Glomerular endothelial cell (primary cell): ENCODE data around the gene MAB21L1. TPM values are rescaled to one million over a fixed set of nuclear protein-coding genes. Genes with fewer than 3 reads are reported as not detected.

ENCODE experiments used
- DNase-seq: peaks from one replicate; pipeline ENCODE4 v3.0.0-alpha.2; 2011; ENCODE audit warnings: low read depth, low spot score; ENCODE audit errors: extremely low read depth
- total RNA-seq: library from RNA; depleted of rRNA; stranded (reverse); fragments of >200 nt; gene quantifications from 2 replicates; pipeline ENCODE4 v1.2.3, GENCODE V29; 2015

Gene MAB21L1
- total RNA-seq = not detected in 2 replicates

DNA sequence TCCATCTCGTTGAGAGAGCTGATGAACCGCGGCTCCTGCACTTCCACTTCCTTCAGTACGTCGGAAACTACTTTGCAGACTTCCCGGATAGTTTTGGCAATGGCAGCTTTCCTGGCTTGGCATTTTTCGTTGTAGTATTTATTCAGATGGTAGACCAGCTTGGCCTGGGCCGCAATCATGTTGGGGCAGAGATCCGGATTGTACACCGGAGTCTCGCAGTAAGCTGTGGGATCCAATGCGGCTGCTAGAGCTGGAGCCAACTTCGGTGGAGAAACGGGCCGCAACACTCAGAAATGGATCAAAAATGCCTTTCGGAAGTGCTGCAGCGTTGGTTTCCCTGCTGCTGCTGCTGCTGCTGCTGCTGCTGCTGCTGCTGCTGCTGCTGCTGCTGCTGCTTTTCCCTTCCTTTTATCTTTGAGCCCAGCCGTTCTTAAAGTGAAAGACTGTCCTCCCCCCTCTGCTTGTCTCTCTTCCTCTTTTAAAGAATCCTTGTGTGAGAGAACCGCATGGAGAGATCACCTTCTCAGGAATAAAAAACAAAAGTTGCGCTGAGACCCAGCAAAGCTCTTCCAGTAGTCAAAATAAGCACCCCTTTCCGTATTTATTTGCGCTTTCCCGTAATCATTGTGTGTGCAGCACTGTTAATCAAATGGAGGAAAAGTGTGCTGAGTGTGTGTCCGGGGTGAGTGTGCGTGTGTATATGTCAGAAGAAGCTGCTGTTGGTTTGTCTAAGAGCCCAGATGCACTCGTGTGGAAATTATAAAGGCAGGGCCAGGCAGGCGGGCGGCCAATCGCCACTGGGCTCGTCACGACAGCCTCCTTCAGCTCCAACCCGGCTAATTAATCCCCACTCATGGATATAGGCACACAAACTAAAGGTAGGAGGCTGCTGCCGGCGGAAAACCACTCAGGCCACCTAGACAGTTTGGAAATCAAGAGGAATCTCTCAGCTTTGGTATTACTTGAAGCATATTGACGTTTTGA is at the start of gene MAB21L1:
MAB21L1 (minus strand) TSS at position 730 of the 984 bp plus-strand sequence; CDS start at position 179, 551 bp downstream.
- DNase-seq = no peak

GRCh38 chr13:35524171-35524570 is 47.7 kb upstream of the MAB21L1 start:
- DNase-seq = no peak

- DNase-seq = no peak
These were observed 42.0 kb upstream of the MAB21L1 start for GRCh38 chr13:35518337-35518946.

- DNase-seq = no peak
These were observed 38.5 kb upstream of the MAB21L1 start for GRCh38 chr13:35514801-35515502.

DNA sequence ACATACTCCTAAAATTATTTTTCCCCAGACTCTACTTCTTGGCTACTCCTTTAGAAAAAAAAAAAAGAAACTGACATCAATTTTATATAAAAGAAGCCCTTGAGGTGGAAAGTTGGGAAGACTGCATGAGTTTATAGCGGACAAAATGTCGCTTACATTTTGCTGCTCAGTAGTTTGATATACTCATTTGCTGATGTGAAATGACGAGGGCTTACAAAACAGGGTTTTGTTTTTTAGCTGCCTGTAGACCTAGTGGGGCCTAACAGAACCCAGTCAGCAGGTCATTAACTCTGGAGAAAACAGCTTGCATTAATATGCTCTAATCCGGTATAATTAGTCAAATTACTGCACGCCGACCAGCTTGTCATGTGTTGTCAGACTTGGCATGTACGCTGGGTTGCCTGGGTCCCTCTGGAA is 37.6 kb upstream of the MAB21L1 start:
- no peak for DNase-seq

DNA sequence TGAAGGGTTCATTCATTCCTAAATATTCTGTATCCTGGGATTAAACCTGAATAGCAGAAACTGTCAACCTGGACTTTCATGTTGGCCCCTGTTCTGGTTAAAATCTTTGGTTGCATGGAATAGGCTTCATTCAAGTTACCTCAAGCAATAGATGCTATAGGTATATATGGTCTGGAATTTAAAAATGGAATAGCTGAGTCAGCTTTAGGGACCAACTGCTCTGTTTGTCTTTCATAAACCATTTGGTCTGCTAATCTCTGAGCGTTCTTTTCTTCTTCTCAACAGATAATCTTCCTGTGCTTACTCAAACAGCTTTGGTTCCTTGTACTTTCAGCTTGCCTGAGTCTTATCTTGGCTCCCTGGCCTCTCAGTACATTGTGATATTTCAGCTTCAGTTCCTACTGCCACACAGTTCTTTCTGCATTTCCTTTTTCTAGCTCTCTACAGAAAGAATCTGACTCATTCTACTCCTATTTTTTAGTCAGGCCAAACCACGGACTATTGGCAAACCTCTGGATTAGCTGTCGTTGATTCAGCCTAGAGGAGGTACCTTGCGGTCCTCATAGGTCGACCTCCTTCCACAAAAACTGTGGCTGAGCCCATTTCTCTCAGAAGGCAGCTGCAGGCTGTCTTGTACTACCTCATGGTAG is 35.9 kb upstream of the MAB21L1 start:
- no peak for DNase-seq

DNA sequence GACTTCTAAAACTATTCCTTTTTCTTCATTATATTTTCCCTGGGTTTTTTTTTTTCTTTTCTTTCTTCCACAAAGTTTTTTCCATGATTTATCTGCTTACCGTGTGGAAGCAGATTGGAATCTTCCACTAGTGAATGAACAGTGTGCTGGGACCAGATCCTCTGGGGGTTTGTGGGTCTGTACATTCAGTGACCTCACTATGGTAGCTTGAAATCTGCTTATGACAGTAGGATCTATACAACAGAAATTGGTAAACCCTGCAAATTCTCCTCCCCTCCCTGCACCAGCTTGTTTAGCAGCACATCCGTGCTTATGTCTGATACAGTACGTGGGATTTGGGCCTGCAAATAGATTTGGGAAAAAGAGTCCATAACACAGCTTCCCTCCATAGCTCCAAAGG is 26.0 kb upstream of the MAB21L1 start:
- DNase-seq = no peak

- no peak for DNase-seq
These were observed 25.3 kb upstream of the MAB21L1 start for GRCh38 chr13:35501661-35502235.

- no peak for DNase-seq
These were observed 23.7 kb upstream of the MAB21L1 start for GRCh38 chr13:35500144-35500543.

DNA sequence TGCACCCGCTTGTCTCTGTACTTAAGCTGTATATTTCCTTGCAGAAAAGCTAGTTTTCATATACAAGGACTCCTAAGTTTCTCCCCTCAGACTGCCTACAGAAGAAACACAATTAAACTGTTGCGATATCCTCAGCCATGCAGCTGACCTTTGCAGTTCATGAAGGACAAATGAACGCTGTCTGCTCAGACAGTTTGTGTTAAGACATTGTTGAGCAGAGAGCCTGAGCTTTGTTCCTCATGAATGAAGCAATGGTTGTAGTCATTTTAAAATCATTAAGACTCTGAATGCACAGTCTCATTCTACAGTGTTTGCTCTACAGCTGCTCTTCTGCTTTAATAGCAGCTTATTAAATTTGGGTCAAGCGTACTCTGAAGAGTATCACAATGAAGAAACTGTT is 23.2 kb upstream of the MAB21L1 start:
- no peak for DNase-seq

GRCh38 chr13:35499196-35499662 is 22.7 kb upstream of the MAB21L1 start:
- DNase-seq = no peak

- no peak for DNase-seq
These were observed 21.7 kb upstream of the MAB21L1 start for GRCh38 chr13:35498231-35498630.

DNA sequence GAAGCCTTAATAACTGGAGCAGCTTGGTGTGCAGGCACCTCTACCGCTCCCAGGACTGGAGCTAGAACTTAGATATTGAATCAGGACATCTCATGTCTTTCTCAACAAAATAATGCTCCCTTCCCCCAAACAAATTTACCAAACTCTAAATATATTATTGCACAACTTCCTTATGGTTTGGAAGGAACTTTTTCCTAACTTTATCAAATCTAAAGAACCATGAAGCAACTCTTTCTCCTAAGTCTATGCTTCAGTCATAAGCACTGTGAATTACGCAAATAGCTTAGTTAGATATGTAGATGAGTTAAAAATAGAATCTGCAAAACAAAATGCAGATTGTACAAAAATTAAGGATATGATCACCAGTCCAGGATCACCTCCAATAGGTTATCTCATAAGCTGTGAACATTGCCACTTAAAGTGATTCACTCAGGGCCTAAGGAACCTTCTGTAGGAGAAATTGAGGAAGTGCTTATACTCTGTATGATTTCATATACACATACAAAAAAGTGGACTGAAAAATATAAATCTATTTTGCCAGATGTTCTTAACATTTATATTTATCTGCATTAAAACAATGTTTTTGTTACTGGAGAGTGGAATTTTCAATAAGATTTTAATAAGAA is 20.4 kb upstream of the MAB21L1 start:
- DNase-seq = no peak

DNA sequence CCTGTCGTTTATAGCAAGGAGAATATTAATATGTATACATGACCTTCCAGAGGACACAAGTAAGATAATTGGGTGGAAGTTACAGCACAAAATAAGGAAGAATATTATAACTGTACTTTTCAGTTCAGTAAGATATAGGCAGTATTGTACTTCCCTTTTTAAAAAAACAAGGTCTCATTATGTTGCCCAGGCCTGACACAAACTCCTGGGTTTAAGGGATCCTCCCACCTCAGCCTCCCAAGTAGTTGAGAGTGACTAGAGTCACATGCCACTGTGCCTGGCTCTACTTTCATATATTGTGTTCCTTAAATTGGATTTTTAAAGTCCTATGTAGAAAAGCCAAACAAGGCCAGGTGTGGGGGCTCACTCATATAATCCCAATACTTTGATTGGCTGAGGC is 19.5 kb upstream of the MAB21L1 start:
- no peak for DNase-seq

GRCh38 chr13:35489050-35489449 is 12.6 kb upstream of the MAB21L1 start:
- no peak for DNase-seq

DNA sequence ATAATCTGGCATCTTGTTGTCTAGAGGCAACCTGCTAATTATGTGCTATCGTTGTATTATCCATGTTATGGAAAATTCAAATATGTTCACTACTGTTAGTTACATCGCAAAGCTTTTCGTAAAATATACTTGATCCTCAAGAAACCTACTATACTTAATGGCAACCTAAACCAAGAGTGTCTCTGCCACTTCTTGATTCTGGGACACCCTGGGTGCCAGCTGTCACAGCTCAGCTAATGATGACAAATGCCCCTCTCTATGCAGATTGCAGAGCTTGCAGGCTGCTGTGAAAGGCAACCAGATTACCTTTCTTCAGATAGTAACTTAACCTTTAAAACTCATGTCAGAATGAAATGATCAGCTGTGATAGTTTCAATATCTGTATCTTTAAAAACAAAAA is 8.9 kb upstream of the MAB21L1 start:
- no peak for DNase-seq

DNA sequence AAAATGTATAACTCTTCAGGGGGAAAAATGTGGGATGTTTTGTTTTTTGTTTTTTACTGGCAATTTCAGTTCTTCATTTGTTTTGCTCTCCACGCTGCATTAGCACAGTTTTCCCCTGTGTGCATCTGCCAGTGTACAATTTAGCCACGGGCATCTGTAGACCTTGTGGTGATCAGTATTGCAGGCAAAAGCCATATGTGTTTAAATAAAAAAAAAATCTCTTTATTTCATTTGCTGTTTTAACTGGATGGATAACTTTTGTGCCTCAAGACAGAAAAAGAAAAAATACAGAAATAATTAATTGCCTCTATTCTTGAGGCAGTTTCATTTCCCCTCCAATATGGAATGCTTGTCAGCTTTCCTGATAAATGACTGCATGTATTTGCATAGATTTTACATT is 7.9 kb upstream of the MAB21L1 start:
- no peak for DNase-seq

GRCh38 chr13:35483761-35484160 is 7.3 kb upstream of the MAB21L1 start:
- DNase-seq = no peak

- no peak for DNase-seq
These were observed 6.0 kb upstream of the MAB21L1 start for GRCh38 chr13:35482527-35482926.

GRCh38 chr13:35481777-35482176 is 5.3 kb upstream of the MAB21L1 start:
- DNase-seq = no peak
